22Rv1 (cell line): ENCODE results near the gene INTS1.

ENCODE experiments used
- CTCF ChIP-seq: fragments of 450-650 bp; IDR thresholded peaks from 2 replicates; pipeline ENCODE4 v1.5.1; 2017; ENCODE audit warnings: mild to moderate bottlenecking
- ZFX ChIP-seq: fragments of 450-650 bp; IDR thresholded peaks from 2 replicates; pipeline ENCODE4 v1.6.1; 2017; ENCODE audit warnings: antibody characterized with exemption, borderline replicate concordance

- TF ChIP-seq CTCF (no peak), ZFX (no peak)
Measured at GRCh38 chr7:1539882-1540775, 35.9 kb upstream of the INTS1 start.
